ENCODE measurements around the gene AOPEP. TPM values are rescaled to one million over a fixed set of nuclear protein-coding genes. Genes with fewer than 3 reads are reported as not detected.

The AOPEP gene
- total RNA-seq, 1 experiment from 2014 or later = 14.4 TPM

- TF ChIP-seq TEAD1 (CRISPR knock-in tag; IDR thresholded peaks at IDR 0.05) (no peak), SMAD3 (CRISPR knock-in tag; IDR thresholded peaks at IDR 0.05; ENCODE audit: borderline replicate concordance) (no peak), AR (CRISPR knock-in tag; IDR thresholded peaks at IDR 0.05) (no peak), SP1 (CRISPR knock-in tag; conservative IDR thresholded peaks at IDR 0.05) (no peak), ZNF232 (CRISPR knock-in tag; IDR thresholded peaks at IDR 0.05) (no peak)
- TF ChIP-seq, protein P1, sequence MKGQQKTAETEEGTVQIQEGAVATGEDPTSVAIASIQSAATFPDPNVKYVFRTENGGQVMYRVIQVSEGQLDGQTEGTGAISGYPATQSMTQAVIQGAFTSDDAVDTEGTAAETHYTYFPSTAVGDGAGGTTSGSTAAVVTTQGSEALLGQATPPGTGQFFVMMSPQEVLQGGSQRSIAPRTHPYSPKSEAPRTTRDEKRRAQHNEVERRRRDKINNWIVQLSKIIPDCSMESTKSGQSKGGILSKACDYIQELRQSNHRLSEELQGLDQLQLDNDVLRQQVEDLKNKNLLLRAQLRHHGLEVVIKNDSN (CRISPR knock-in tag; IDR thresholded peaks at IDR 0.05) = no peak
- TF ChIP-seq, protein P2, sequence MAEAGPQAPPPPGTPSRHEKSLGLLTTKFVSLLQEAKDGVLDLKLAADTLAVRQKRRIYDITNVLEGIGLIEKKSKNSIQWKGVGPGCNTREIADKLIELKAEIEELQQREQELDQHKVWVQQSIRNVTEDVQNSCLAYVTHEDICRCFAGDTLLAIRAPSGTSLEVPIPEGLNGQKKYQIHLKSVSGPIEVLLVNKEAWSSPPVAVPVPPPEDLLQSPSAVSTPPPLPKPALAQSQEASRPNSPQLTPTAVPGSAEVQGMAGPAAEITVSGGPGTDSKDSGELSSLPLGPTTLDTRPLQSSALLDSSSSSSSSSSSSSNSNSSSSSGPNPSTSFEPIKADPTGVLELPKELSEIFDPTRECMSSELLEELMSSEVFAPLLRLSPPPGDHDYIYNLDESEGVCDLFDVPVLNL (CRISPR knock-in tag; IDR thresholded peaks at IDR 0.05; ENCODE audit: borderline replicate concordance, low read depth) = no peak
- TF ChIP-seq, protein P3, sequence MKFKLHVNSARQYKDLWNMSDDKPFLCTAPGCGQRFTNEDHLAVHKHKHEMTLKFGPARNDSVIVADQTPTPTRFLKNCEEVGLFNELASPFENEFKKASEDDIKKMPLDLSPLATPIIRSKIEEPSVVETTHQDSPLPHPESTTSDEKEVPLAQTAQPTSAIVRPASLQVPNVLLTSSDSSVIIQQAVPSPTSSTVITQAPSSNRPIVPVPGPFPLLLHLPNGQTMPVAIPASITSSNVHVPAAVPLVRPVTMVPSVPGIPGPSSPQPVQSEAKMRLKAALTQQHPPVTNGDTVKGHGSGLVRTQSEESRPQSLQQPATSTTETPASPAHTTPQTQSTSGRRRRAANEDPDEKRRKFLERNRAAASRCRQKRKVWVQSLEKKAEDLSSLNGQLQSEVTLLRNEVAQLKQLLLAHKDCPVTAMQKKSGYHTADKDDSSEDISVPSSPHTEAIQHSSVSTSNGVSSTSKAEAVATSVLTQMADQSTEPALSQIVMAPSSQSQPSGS (CRISPR knock-in tag; IDR thresholded peaks at IDR 0.05; ENCODE audit: borderline replicate concordance, low read depth) = no peak
- TF ChIP-seq, protein P4, sequence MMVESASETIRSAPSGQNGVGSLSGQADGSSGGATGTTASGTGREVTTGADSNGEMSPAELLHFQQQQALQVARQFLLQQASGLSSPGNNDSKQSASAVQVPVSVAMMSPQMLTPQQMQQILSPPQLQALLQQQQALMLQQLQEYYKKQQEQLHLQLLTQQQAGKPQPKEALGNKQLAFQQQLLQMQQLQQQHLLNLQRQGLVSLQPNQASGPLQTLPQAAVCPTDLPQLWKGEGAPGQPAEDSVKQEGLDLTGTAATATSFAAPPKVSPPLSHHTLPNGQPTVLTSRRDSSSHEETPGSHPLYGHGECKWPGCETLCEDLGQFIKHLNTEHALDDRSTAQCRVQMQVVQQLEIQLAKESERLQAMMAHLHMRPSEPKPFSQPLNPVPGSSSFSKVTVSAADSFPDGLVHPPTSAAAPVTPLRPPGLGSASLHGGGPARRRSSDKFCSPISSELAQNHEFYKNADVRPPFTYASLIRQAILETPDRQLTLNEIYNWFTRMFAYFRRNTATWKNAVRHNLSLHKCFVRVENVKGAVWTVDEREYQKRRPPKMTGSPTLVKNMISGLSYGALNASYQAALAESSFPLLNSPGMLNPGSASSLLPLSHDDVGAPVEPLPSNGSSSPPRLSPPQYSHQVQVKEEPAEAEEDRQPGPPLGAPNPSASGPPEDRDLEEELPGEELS (CRISPR knock-in tag; IDR thresholded peaks at IDR 0.05) = no peak
- TF ChIP-seq, protein P5, sequence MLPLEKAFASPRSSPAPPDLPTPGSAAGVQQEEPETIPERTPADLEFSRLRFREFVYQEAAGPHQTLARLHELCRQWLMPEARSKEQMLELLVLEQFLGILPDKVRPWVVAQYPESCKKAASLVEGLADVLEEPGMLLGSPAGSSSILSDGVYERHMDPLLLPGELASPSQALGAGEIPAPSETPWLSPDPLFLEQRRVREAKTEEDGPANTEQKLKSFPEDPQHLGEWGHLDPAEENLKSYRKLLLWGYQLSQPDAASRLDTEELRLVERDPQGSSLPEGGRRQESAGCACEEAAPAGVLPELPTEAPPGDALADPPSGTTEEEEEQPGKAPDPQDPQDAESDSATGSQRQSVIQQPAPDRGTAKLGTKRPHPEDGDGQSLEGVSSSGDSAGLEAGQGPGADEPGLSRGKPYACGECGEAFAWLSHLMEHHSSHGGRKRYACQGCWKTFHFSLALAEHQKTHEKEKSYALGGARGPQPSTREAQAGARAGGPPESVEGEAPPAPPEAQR (CRISPR knock-in tag; IDR thresholded peaks at IDR 0.05) = no peak
Measured at GRCh38 chr9:95030920-95031642, 304.6 kb downstream of the AOPEP start (continued).

- TF ChIP-seq GRHL2 (CRISPR knock-in tag; IDR thresholded peaks at IDR 0.05; ENCODE audit: insufficient replicate concordance, severe bottlenecking) = no peak
- TF ChIP-seq GABPB1 (CRISPR knock-in tag; IDR thresholded peaks at IDR 0.05) = peak; percentile 15; the same call in 1 of the 2 replicates
- no peak for DNase-seq (ENCODE audit: low spot score)
- POLR2A ChIA-PET = no interaction called here
- CTCF ChIA-PET = interaction anchor here (1.0 to 1.4 kb wide), 2 partner anchors 10 to 13 kb away, joined by 3 to 4 read pairs; no protein-coding TSS in a partner anchor
- Mint-ChIP-seq H3K27ac (peak overlapping the region; percentile 41), H3K4me3 (no peak overlapping the region), H3K27me3 (ENCODE audit: low read depth) (no peaks in the 10 kb centered on the region), H3K4me1 (no peaks in the 10 kb centered on the region), H3K36me3 (no peaks in the 10 kb centered on the region), H3K9me3 (no peaks in the 10 kb centered on the region)
- ATAC-seq = no peak
Measured at GRCh38 chr9:95031711-95032461, 305.4 kb downstream of the AOPEP start.

All from WTC11 (cell line).